ENCODE data around the gene NFIA.
"Not testable (repeated sequence)": the region's sequence is repeated elsewhere in the genome, so short reads cannot be mapped to it uniquely, and the experiment has no call there.

NFIA gene

GRCh38 chr1:61460191-61460590, 377.8 kb downstream of the NFIA start:
- no peaks in the 10 kb centered on the region for H3K4me1 ChIP-seq (ENCODE audit: insufficient read depth, low read length)
- H3K27ac ChIP-seq (ENCODE audit: low read depth, low read length): no peak overlapping the region
- no peak overlapping the region for H3K4me3 ChIP-seq (ENCODE audit: low read depth in 1 of 2, low read length in 2 of 2)
- H3K9me3 ChIP-seq (ENCODE audit: low read length): no peaks in the 10 kb centered on the region
- peaks cover 14% of the 10 kb centered on the region for H3K36me3 ChIP-seq (ENCODE audit: insufficient read depth, low read length)
- H3K27me3 ChIP-seq (ENCODE audit: control insufficient read depth in 1 of 2, insufficient read depth in 2 of 2, low read length in 2 of 2): no peaks in the 10 kb centered on the region
- H3K9ac ChIP-seq (ENCODE audit: low read length): no peak overlapping the region

- H3K27ac ChIP-seq (ENCODE audit: low read depth, low read length): no peak overlapping the region
- H3K36me3 ChIP-seq (ENCODE audit: insufficient read depth, low read length): peaks cover 5% of the 10 kb centered on the region
- no peaks in the 10 kb centered on the region for H3K9me3 ChIP-seq (ENCODE audit: low read length)
Measured at GRCh38 chr1:61461406-61462384, 379.3 kb downstream of the NFIA start.

GRCh38 chr1:61462628-61463027, 380.3 kb downstream of the NFIA start:
- H3K27ac ChIP-seq (ENCODE audit: low read depth, low read length): no peak overlapping the region
- H3K4me3 ChIP-seq (ENCODE audit: low read depth in 1 of 2, low read length in 2 of 2): no peak overlapping the region
- H3K27me3 ChIP-seq (ENCODE audit: control insufficient read depth in 1 of 2, insufficient read depth in 2 of 2, low read length in 2 of 2): no peaks in the 10 kb centered on the region
- no peak overlapping the region for H3K9ac ChIP-seq (ENCODE audit: low read length)
- H3K4me1 ChIP-seq (ENCODE audit: insufficient read depth, low read length): no peaks in the 10 kb centered on the region
- no peaks in the 10 kb centered on the region for H3K9me3 ChIP-seq (ENCODE audit: low read length)
- H3K36me3 ChIP-seq (ENCODE audit: insufficient read depth, low read length): peaks cover 5% of the 10 kb centered on the region

More at GRCh38 chr1:61461406-61462384, 379.3 kb downstream of the NFIA start:
- Histone ChIP-seq H3K4me1 (ENCODE audit: insufficient read depth, low read length) (no peaks in the 10 kb centered on the region), H3K27me3 (ENCODE audit: control insufficient read depth in 1 of 2, insufficient read depth in 2 of 2, low read length in 2 of 2) (no peaks in the 10 kb centered on the region), H3K9ac (ENCODE audit: low read length) (no peak overlapping the region), H3K4me3 (ENCODE audit: low read depth in 1 of 2, low read length in 2 of 2) (no peak overlapping the region)

- no peak overlapping the region for H3K9ac ChIP-seq (ENCODE audit: low read length)
- H3K27ac ChIP-seq (ENCODE audit: low read depth, low read length): no peak overlapping the region
Measured at GRCh38 chr1:61463220-61463619, 380.9 kb downstream of the NFIA start.

GRCh38 chr1:61467836-61468235, 385.5 kb downstream of the NFIA start:
- not testable (repeated sequence) for H3K27me3 ChIP-seq (ENCODE audit: control insufficient read depth in 1 of 2, insufficient read depth in 2 of 2, low read length in 2 of 2); H3K36me3 ChIP-seq (ENCODE audit: insufficient read depth, low read length); H3K9ac ChIP-seq (ENCODE audit: low read length); H3K9me3 ChIP-seq (ENCODE audit: low read length); H3K4me3 ChIP-seq (ENCODE audit: low read depth in 1 of 2, low read length in 2 of 2); H3K4me1 ChIP-seq (ENCODE audit: insufficient read depth, low read length); H3K27ac ChIP-seq (ENCODE audit: low read depth, low read length)

More at GRCh38 chr1:61463220-61463619, 380.9 kb downstream of the NFIA start:
- no peaks in the 10 kb centered on the region for H3K9me3 ChIP-seq (ENCODE audit: low read length)
- H3K36me3 ChIP-seq (ENCODE audit: insufficient read depth, low read length): peaks cover 5% of the 10 kb centered on the region
- H3K4me1 ChIP-seq (ENCODE audit: insufficient read depth, low read length): no peaks in the 10 kb centered on the region
- H3K4me3 ChIP-seq (ENCODE audit: low read depth in 1 of 2, low read length in 2 of 2): no peak overlapping the region
- H3K27me3 ChIP-seq (ENCODE audit: control insufficient read depth in 1 of 2, insufficient read depth in 2 of 2, low read length in 2 of 2): no peaks in the 10 kb centered on the region

- H3K27me3 ChIP-seq (ENCODE audit: control insufficient read depth in 1 of 2, insufficient read depth in 2 of 2, low read length in 2 of 2): no peaks in the 10 kb centered on the region
Measured at GRCh38 chr1:61469365-61469764, 387.0 kb downstream of the NFIA start.

GRCh38 chr1:61472876-61473275, 390.5 kb downstream of the NFIA start:
- no peak overlapping the region for H3K4me3 ChIP-seq (ENCODE audit: low read depth in 1 of 2, low read length in 2 of 2)
- no peak overlapping the region for H3K27ac ChIP-seq (ENCODE audit: low read depth, low read length)
- H3K9me3 ChIP-seq (ENCODE audit: low read length): no peaks in the 10 kb centered on the region
- H3K4me1 ChIP-seq (ENCODE audit: insufficient read depth, low read length): no peaks in the 10 kb centered on the region
- no peaks in the 10 kb centered on the region for H3K27me3 ChIP-seq (ENCODE audit: control insufficient read depth in 1 of 2, insufficient read depth in 2 of 2, low read length in 2 of 2)
- no peaks in the 10 kb centered on the region for H3K36me3 ChIP-seq (ENCODE audit: insufficient read depth, low read length)
- no peak overlapping the region for H3K9ac ChIP-seq (ENCODE audit: low read length)

More at GRCh38 chr1:61469365-61469764, 387.0 kb downstream of the NFIA start:
- Histone ChIP-seq H3K4me1 (ENCODE audit: insufficient read depth, low read length) (no peaks in the 10 kb centered on the region), H3K36me3 (ENCODE audit: insufficient read depth, low read length) (no peaks in the 10 kb centered on the region), H3K27ac (ENCODE audit: low read depth, low read length) (no peak overlapping the region), H3K9me3 (ENCODE audit: low read length) (no peaks in the 10 kb centered on the region), H3K4me3 (ENCODE audit: low read depth in 1 of 2, low read length in 2 of 2) (no peak overlapping the region), H3K9ac (ENCODE audit: low read length) (no peak overlapping the region)

- Histone ChIP-seq H3K27ac (ENCODE audit: low read depth, low read length) (no peak overlapping the region), H3K9me3 (ENCODE audit: low read length) (no peaks in the 10 kb centered on the region), H3K36me3 (ENCODE audit: insufficient read depth, low read length) (no peaks in the 10 kb centered on the region), H3K9ac (ENCODE audit: low read length) (no peak overlapping the region), H3K4me3 (ENCODE audit: low read depth in 1 of 2, low read length in 2 of 2) (no peak overlapping the region), H3K27me3 (ENCODE audit: control insufficient read depth in 1 of 2, insufficient read depth in 2 of 2, low read length in 2 of 2) (no peaks in the 10 kb centered on the region), H3K4me1 (ENCODE audit: insufficient read depth, low read length) (no peaks in the 10 kb centered on the region)
Measured at GRCh38 chr1:61474269-61474817, 392.0 kb downstream of the NFIA start.

GRCh38 chr1:61474963-61475362, 392.6 kb downstream of the NFIA start:
- Histone ChIP-seq H3K27ac (ENCODE audit: low read depth, low read length) (no peak overlapping the region), H3K9me3 (ENCODE audit: low read length) (no peaks in the 10 kb centered on the region), H3K4me3 (ENCODE audit: low read depth in 1 of 2, low read length in 2 of 2) (no peak overlapping the region), H3K4me1 (ENCODE audit: insufficient read depth, low read length) (no peaks in the 10 kb centered on the region), H3K27me3 (ENCODE audit: control insufficient read depth in 1 of 2, insufficient read depth in 2 of 2, low read length in 2 of 2) (no peaks in the 10 kb centered on the region), H3K9ac (ENCODE audit: low read length) (no peak overlapping the region), H3K36me3 (ENCODE audit: insufficient read depth, low read length) (no peaks in the 10 kb centered on the region)

- Histone ChIP-seq H3K9ac (ENCODE audit: low read length) (no peak overlapping the region), H3K27ac (ENCODE audit: low read depth, low read length) (no peak overlapping the region), H3K36me3 (ENCODE audit: insufficient read depth, low read length) (no peaks in the 10 kb centered on the region), H3K4me3 (ENCODE audit: low read depth in 1 of 2, low read length in 2 of 2) (no peak overlapping the region), H3K27me3 (ENCODE audit: control insufficient read depth in 1 of 2, insufficient read depth in 2 of 2, low read length in 2 of 2) (no peaks in the 10 kb centered on the region), H3K9me3 (ENCODE audit: low read length) (no peaks in the 10 kb centered on the region), H3K4me1 (ENCODE audit: insufficient read depth, low read length) (no peaks in the 10 kb centered on the region)
Measured at GRCh38 chr1:61477301-61477700, 394.9 kb downstream of the NFIA start.

- no peaks in the 10 kb centered on the region for H3K36me3 ChIP-seq (ENCODE audit: insufficient read depth, low read length)
- H3K4me1 ChIP-seq (ENCODE audit: insufficient read depth, low read length): no peaks in the 10 kb centered on the region
- no peaks in the 10 kb centered on the region for H3K9me3 ChIP-seq (ENCODE audit: low read length)
- no peaks in the 10 kb centered on the region for H3K27me3 ChIP-seq (ENCODE audit: control insufficient read depth in 1 of 2, insufficient read depth in 2 of 2, low read length in 2 of 2)
- H3K9ac ChIP-seq (ENCODE audit: low read length): no peak overlapping the region
- H3K4me3 ChIP-seq (ENCODE audit: low read depth in 1 of 2, low read length in 2 of 2): no peak overlapping the region
- H3K27ac ChIP-seq (ENCODE audit: low read depth, low read length): no peak overlapping the region
Measured at GRCh38 chr1:61480273-61480935, 398.0 kb downstream of the NFIA start.

All from muscle layer of colon (tissue), 2 donors.